Stimulated activated CD4-positive, alpha-beta T cell treated with anti-CD3 and anti-CD28 coated beads, Interleukin-1b, Interleukin-23, amount 100 ng/mL, for 24 hours (primary cell): ENCODE results near the gene HRAS.

Experiments used
- DNase-seq, 4 experiments: peaks; one replicate each; pipeline ENCODE4 v3.0.0-alpha.2; 2020; ENCODE audit warnings: low read depth in 4 of 4, low spot score in 1 of 4

Gene HRAS

GRCh38 chr11:554428-555226 is 19.3 kb upstream of the HRAS start:
- peak in 3 of 4 experiments; percentile 53 to 64 (median 62) for DNase-seq

DNA sequence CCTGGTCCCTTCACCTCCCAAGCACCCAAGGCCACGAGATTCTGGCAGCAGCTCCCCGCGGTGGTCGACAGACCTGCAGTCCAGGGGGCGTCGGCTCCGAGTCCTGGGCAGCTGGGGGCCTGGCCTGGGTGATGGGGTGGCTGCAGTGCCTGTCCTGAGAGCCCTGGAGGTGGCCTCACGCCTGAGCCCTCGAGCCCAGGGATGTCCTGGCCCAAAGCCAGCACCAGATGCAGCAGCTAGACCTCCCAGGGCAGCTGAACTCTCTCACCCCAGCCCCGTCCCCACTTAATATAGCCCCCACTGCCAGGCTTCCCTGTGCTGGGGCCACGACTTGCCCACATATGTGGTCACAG is 18.6 kb upstream of the HRAS start:
- no peak for DNase-seq

DNA sequence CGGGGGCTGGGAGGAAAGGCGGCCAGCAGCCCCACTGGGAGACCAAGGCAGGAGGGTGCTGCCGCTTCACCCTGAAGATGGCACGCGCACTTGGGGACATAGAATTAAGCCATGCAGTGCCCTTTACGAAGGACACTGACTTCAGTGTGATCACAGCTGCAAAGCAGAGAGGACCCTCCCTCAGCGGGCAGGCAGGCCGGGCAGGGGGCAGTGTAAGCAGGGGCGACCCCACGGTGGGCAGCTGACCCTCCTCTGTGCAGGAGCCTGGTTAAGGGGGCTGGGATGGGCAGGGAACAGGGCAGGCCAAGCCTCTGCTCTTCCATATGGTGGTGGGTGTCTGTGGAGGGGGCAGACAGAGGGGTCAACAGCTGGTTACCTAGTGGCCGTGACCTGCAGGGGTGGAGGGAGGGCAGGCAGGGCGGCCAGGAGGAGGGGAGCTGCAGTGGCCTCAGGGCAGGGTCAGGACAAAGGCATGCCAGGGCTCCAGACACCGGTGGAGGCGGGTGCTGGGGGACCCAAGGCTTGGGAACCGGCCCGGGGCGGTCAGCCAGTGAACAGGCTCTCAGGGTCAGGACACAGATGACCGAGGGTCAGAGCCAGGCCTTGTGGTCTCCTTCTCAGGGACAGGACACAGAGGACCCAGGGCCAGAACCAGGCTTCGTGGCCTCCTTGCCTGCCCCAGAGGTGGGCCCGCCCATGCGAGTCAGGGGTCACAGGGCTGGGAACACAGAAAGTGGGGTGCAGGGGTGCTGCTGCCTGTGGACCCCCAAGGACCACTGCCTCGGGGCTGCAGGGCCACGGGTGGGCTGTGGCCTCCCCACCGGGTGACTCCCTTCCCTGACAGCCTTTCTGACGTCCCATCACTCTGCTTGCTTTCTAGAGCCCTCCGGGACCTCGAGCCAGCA is 18.0 kb upstream of the HRAS start:
- no peak for DNase-seq

GRCh38 chr11:551596-551995 is 16.2 kb upstream of the HRAS start:
- no peak for DNase-seq

DNA sequence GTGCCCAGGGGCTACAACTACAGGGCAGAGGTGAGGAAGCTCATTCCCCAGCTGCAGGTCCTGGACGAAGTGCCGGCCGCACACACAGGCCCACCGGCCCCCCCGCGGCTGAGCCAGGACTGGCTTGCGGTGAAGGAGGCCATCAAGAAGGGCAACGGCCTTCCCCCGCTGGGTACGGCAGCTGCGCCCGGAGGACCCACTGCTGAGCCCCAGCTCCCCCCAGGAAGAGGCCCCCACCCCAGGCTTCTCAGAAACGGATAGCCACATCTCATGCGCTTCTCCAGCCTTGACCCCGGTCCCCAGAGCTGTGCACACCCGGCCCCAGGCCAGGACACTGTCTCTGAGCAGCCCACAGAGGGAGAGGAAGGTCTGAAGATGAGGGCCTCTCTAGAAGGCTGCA is 15.8 kb upstream of the HRAS start:
- no peak for DNase-seq

DNA sequence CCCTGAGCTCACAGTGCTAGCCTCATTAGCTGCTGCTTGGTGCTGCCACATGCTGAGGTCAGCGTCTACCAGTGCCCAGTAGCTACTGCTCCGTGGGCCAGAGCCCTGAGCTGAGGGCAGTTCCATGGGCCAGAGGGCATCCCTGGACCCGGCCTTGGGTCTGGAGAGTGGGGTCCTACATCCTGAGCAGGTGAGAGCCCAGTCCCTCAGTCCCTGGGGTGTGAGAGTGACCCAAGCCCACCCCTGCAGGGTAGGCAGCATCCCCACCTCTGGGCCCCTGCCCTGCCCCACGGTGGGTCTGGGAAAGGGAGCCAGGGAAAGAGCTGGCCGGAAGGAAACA is 15.3 kb upstream of the HRAS start:
- DNase-seq, result no peak

GRCh38 chr11:550021-550745 is 14.8 kb upstream of the HRAS start:
- no peak for DNase-seq

DNA sequence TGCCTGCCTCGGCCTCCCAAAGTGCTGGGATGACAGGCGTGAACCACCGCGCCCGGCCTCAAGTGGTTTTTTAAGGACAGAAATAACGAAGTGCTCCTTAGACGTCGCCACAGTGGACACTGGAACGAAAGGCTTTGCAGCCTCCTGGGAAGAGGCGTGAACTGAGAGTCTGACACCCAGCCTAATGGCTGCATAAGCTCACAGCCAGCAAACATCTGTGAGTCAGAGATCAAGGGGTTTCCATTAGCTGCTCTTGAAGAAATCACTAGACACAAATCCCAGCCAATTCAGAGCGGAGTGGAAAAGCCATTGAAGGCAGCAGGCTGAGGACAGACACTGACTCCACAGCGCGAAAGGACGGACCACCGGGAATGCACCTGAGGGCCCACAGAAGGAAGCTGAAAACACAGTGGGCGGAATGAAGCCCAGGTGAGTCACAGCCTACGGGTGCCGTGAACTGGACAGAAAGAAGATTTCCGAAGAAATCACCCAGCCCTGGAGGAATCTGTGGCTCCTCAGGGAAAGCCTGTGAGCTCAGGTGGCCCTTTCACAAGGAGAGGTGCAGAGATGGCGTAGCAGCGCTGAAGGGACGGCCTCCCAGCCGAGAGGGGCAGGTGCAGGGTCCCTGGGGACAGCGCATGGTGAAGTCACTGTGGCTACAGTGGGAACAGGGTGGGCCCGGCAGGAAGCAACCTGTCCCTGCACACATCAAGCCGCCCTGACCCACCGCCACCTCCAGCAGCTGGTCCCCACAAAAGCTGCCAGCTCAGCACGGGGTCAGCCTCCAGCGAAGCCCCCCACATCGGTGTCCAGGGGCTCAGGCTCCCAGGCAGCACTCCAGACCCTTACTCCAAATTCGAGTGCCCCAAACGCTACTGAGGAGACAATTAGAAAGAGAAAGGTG is 13.6 kb upstream of the HRAS start:
- DNase-seq, result no peak

DNA sequence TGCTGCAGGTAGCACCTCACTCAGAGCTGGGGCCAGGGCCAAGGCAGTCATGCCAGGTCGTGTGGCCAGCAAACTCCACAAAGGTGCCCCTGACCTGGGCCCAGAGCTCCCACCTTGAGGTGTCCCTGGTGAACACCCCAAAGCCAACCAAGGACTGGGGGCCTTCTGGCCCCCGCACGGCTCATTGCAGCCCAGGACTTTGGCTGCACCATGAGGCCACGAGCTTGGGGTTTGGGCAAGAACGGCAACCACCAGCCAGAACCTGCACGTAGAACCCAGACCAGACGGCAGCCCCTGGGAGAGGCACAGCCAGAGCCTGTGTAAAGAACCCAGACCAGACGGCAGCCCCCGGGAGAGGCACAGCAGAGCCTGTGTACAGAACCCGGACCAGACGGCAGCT is 9.8 kb upstream of the HRAS start:
- DNase-seq, result no peak

DNA sequence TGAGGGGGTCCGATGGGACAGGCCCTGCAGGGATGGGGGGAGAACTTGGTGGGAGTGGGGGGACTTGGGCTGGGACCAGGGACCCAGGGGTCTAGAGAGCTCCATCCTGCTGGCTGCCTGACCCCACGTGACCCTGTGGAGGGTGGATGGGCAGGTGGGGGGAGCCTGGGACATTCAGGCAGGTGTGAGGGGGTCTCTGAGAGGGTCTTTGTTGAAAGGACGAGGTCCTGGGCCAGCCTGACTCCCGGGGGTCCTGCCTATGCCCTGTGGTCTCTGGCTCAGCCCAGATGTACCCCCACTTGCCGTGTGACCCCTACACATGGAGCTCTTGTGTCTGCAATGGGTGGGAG is 9.4 kb upstream of the HRAS start:
- no peak for DNase-seq

DNA sequence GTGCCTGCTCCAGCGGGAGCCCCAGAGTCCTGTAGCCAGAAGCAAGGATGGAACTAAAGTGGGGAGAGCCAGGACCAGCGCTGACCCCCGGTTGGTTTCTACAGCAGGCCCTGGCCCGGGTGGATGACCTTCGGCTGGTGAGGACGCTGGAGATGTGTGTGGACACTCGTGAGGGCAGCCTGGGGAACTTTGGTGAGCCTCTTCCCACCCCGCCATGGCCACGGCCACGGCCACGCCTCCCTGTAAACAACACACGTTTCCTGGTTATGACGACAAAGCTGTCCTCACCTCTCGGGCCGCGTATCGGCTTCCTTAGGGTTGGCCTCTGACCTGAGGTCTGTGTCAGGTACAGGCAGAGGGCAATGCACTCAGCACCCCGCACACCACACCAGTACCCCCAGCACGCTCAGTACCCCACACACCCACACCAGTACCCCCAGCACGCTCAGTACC is 6.1 kb upstream of the HRAS start:
- no peak for DNase-seq

- no peak for DNase-seq
Measured at GRCh38 chr11:540583-541432, 5.4 kb upstream of the HRAS start.

DNA sequence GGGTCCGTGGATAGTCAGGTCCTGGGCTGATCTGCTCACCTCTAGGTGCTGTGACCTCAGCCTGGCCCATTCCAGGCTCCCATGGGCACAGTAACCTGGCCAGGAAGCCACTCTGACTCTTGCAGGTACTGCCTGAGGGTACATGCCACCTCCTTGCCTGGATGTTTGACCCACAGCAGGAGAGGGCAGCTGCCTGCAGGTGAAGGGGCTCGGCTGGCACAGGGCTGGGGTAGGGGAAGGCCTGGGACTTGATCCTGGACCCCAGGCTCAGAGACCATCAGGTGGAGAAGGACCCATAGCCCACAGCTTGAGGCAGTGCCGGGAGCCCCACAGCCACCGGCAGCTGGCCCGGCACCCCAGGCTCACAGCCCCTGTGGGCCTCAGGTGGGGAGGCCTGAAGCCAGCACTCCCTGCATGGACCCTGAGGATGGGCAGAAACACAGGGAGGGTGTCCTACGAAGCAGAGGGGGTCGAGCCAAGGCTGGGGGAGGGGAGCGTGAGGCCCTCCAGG is 4.7 kb upstream of the HRAS start:
- no peak for DNase-seq

DNA sequence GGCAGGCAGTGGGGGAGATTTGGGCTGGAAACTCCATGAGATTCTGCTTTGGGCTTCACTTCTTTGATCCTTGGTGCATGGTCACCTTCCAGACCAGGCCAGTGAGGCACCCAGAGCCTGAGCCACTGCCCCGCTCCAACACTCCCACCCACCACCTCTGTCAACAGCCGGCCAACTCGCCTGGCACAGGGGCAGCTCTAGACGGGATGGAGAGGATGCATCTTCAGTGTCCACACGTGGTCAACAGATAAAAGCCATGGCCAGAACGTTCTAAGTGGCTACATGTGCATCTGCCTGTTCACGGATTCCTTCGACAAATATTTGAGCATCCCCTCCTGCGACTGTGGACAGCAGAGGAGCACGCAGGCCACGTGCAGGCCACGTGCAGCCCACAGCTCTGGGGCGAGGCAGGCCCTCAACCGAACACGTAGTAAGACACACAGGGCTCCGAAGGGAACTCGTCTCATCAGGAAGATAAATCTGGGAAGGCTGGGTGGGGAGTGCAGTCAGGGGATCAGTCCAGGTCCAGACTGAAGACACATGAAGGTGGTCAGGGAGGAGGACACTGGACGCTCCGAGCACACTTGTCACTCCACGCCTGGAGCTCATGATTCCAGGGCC is 3.2 kb upstream of the HRAS start:
- no peak for DNase-seq

DNA sequence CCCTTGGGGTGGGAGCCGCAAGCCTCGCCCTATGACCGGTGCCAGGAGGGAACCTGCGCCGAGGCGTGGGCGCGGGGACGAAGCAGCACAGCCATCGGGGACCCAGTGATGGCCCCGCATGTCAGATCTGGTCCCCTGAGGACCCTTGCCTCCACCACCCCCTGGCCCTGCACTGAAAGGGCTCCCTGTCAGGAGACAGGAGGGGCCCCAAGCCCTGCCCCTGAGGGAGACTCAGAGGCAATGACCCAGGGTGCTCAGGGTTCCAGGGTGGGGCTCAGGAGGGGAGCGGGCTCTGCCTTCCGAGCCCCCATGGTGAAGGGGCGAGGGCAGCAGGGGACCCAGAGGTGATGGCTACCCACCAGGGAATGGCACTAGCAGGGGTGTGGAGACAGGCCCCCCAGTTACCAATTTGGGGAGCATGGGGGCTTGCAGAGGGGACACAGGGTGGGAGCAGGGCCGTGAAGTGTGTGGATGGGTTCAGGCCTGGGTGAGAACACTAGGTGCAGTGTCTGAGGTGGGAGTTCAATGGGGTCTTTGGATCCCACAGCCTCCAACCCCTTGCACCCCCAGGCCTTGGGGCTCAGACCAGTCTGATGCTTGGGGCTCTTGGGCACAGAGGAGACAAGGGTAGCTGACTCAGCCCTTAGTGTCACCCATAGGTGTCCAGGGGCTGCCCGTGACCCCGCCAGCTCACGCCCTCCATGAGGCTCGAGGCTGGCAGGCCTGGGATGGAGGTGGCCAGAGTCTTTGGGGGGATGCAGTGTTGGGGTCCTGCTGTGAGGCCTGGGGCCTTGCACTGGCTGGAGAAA is 2.5 kb upstream of the HRAS start:
- no peak for DNase-seq

- peak; percentile 64 to 84 (median 82) for DNase-seq
Measured at GRCh38 chr11:536841-537621, 1.7 kb upstream of the HRAS start, which contains the start of gene LRRC56. Gene LRRC56 (plus strand): TSS chr11:537527. CDS start chr11:540685, 3,158 bp downstream.

DNA sequence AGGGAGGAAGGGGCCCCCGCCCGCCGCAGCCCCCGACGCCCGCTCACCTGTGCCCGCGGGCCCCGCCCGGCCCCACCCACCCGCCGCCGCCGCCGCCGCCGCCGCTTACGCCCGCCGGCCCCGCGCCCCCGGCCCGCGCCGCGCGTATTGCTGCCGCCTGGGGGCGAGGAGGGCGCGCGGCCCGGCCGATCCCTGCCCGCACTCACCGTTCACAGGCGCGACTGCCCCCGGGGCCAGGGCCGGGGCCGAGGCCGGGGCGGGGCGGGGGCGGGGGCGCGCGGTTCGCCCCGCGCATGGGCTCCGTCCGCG is 212 bp downstream of the HRAS start:
- DNase-seq, result no peak
